HG03025 (cell line): ENCODE data around the gene TASP1.
"Not testable (repeated sequence)": the region's sequence is repeated elsewhere in the genome, so short reads cannot be mapped to it uniquely, and the experiment has no call there.

Experiments used
- ATAC-seq: cut with Tn5 transposase; IDR thresholded peaks from one replicate; pipeline ENCODE4 v1.9.1; 2021; ENCODE audit warnings: mild to moderate bottlenecking, moderate library complexity; ENCODE audit not compliant: unreplicated experiment, low FRiP score

TASP1 gene

GRCh38 chr20:13510837-13511488 is 127.8 kb downstream of the TASP1 start:
- no peak for ATAC-seq

GRCh38 chr20:13507646-13508045 is 131.1 kb downstream of the TASP1 start:
- no peak for ATAC-seq

GRCh38 chr20:13501500-13501899 is 137.2 kb downstream of the TASP1 start:
- ATAC-seq, result no peak

- ATAC-seq, result no peak
Measured at GRCh38 chr20:13494019-13494418, 144.7 kb downstream of the TASP1 start.

GRCh38 chr20:13493143-13493542 is 145.6 kb downstream of the TASP1 start:
- ATAC-seq, result no peak

- ATAC-seq, result no peak
Measured at GRCh38 chr20:13492001-13492481, 146.7 kb downstream of the TASP1 start.

GRCh38 chr20:13487202-13487601 is 151.5 kb downstream of the TASP1 start:
- ATAC-seq, result no peak

GRCh38 chr20:13486694-13487093 is 152.0 kb downstream of the TASP1 start:
- ATAC-seq, result no peak

GRCh38 chr20:13485576-13485975 is 153.2 kb downstream of the TASP1 start:
- ATAC-seq, result no peak

GRCh38 chr20:13485019-13485418 is 153.7 kb downstream of the TASP1 start:
- ATAC-seq, result not testable (repeated sequence)

- not testable (repeated sequence) for ATAC-seq
Measured at GRCh38 chr20:13483472-13483871, 155.3 kb downstream of the TASP1 start.

- no peak for ATAC-seq
Measured at GRCh38 chr20:13478366-13478765, 160.4 kb downstream of the TASP1 start.

- no peak for ATAC-seq
Measured at GRCh38 chr20:13474467-13474866, 164.3 kb downstream of the TASP1 start.

GRCh38 chr20:13469262-13469661 is 169.5 kb downstream of the TASP1 start:
- ATAC-seq, result no peak

GRCh38 chr20:13468166-13468565 is 170.6 kb downstream of the TASP1 start:
- ATAC-seq, result no peak

GRCh38 chr20:13464702-13465101 is 174.0 kb downstream of the TASP1 start:
- no peak for ATAC-seq

- no peak for ATAC-seq
Measured at GRCh38 chr20:13461849-13462458, 176.8 kb downstream of the TASP1 start.

GRCh38 chr20:13458860-13459451 is 179.8 kb downstream of the TASP1 start:
- peak; percentile 80 for ATAC-seq

GRCh38 chr20:13457487-13457886 is 181.2 kb downstream of the TASP1 start:
- no peak for ATAC-seq

- no peak for ATAC-seq
Measured at GRCh38 chr20:13455713-13456112, 183.0 kb downstream of the TASP1 start.

- no peak for ATAC-seq
Measured at GRCh38 chr20:13453367-13453766, 185.4 kb downstream of the TASP1 start.
